Astrocyte (in vitro differentiated cells and primary cell): Measurements from ENCODE around the gene ILRUN. TPM values are rescaled to one million over a fixed set of nuclear protein-coding genes. Genes with fewer than 3 reads are reported as not detected.
"Not testable (repeated sequence)": the region's sequence is repeated elsewhere in the genome, so short reads cannot be mapped to it uniquely, and the experiment has no call there.

Experiments used
- DNase-seq: peaks from one replicate; pipeline ENCODE4 v3.0.0-alpha.2; 2010; ENCODE audit warnings: low read depth
- FAIRE-seq: peaks from 2 replicates; lab custom pipeline; 2011; peaks lifted over from hg19 to GRCh38; lab: Jason Lieb, UNC
- H2AFZ ChIP-seq: 2 replicates; pipeline ENCODE4 v1.6.0; 2012; ENCODE audit warnings: low read depth, low read length, inconsistent platforms
- H3K27ac ChIP-seq: 2 replicates; pipeline ENCODE4 v1.5.1; 2011; ENCODE audit warnings: low read depth, low read length, inconsistent platforms
- H3K27me3 ChIP-seq: 2 replicates; pipeline ENCODE4 v1.6.0; 2011; ENCODE audit warnings: low read length, inconsistent platforms; ENCODE audit not compliant: insufficient read depth
- H3K36me3 ChIP-seq: 2 replicates; pipeline ENCODE4 v1.5.1; 2011; ENCODE audit warnings: low read length, inconsistent platforms; ENCODE audit not compliant: insufficient read depth
- H3K4me1 ChIP-seq: 2 replicates; pipeline ENCODE4 v1.5.1; 2011; ENCODE audit warnings: low read length, inconsistent platforms; ENCODE audit not compliant: insufficient read depth
- H3K4me2 ChIP-seq: 2 replicates; pipeline ENCODE4 v1.6.0; 2012; ENCODE audit warnings: low read length, inconsistent platforms
- H3K4me3 ChIP-seq: 2 replicates; pipeline ENCODE4 v1.5.1; 2011; ENCODE audit warnings: low read depth, mild to moderate bottlenecking, low read length, inconsistent platforms; ENCODE audit not compliant: insufficient read depth
- H3K79me2 ChIP-seq: 2 replicates; pipeline ENCODE4 v1.6.0; 2012; ENCODE audit warnings: mild to moderate bottlenecking, low read length, inconsistent platforms; ENCODE audit not compliant: insufficient read depth
- H3K9ac ChIP-seq: 2 replicates; pipeline ENCODE4 v1.6.0; 2012; ENCODE audit warnings: mild to moderate bottlenecking, low read length, inconsistent platforms
- H3K9me3 ChIP-seq: 2 replicates; pipeline ENCODE4 v1.5.1; 2012; ENCODE audit warnings: low read depth, mild to moderate bottlenecking, low read length, inconsistent platforms; ENCODE audit not compliant: insufficient read depth
- H4K20me1 ChIP-seq: 2 replicates; pipeline ENCODE4 v1.6.0; 2012; ENCODE audit warnings: low read length, inconsistent platforms; ENCODE audit not compliant: insufficient read depth
- H3K27ac Mint-ChIP-seq: one replicate; pipeline ENCODE4 v1.8.0; 2021; ENCODE audit warnings: mild to moderate bottlenecking, mixed read lengths; ENCODE audit not compliant: unreplicated experiment
- H3K27me3 Mint-ChIP-seq: one replicate; pipeline ENCODE4 v1.8.0; 2021; ENCODE audit warnings: low read depth, mixed read lengths; ENCODE audit not compliant: unreplicated experiment
- H3K36me3 Mint-ChIP-seq: one replicate; pipeline ENCODE4 v1.8.0; 2021; ENCODE audit warnings: low read depth, mixed read lengths; ENCODE audit not compliant: unreplicated experiment
- H3K4me1 Mint-ChIP-seq: one replicate; pipeline ENCODE4 v1.8.0; 2021; ENCODE audit warnings: low read depth, mixed read lengths; ENCODE audit not compliant: unreplicated experiment
- H3K4me3 Mint-ChIP-seq: one replicate; pipeline ENCODE4 v1.8.0; 2021; ENCODE audit warnings: mild to moderate bottlenecking, moderate library complexity, mixed read lengths; ENCODE audit not compliant: unreplicated experiment
- H3K9me3 Mint-ChIP-seq: one replicate; pipeline ENCODE4 v1.8.0; 2021; ENCODE audit warnings: mild to moderate bottlenecking, mixed read lengths; ENCODE audit not compliant: unreplicated experiment
- EZH2 ChIP-seq: IDR thresholded peaks from 2 replicates; pipeline ENCODE4 v1.6.1; 2012; ENCODE audit warnings: mild to moderate bottlenecking, low read length, inconsistent platforms; ENCODE audit not compliant: insufficient read depth
- total RNA-seq: library from RNA; stranded (reverse); gene quantifications from 2 replicates; pipeline ENCODE4 v1.2.1, GENCODE V29; 2021
- TF ChIP-seq, protein P1 (sequence below): IDR thresholded peaks from 2 replicates; pipeline ENCODE4 v1.5.1; 2011; ENCODE audit warnings: low read depth, mild to moderate bottlenecking, inconsistent platforms, low read length, moderate library complexity; ENCODE audit not compliant: insufficient read depth

Gene ILRUN
- total RNA-seq, 1 donor from 2014 or later: 63.3 TPM

DNA sequence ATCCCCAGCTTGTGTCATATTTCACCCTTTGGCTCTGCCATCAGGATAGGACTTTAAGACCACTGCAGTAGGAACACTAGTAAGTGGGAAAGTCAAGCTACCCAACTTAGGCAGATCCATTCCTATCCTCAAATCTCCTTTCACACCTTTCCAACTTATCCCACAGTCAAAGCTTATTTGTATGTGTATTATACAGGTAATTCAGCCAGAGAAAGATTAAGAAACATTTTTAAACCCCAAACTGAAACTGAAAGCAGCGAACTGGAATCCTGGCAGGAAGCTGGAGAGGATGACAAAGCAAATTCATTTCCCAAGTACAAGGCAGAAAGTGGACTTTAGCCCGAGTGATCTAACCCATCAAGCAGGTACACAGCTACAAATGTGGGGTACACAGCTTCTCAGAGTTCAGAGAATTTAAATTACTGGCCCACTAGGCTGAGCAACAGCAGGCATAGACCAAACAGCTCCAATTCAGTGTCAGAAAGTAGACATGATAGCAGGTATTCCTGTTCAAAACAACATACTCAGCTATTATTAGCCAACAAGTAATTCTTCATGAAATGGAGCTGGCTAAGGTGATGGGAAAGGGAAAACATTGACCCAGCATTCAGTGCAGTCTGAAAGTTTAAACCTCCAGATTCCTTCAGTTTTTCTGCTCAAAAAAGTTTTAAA is 39.1 kb downstream of the ILRUN start:
- Histone ChIP-seq H3K9ac (peak overlapping the region; percentile 76), H3K9me3 (no peaks in the 10 kb centered on the region), H3K4me1 (peaks cover 20% of the 10 kb centered on the region), H3K4me3 (peak overlapping the region; percentile 63), H3K27ac (peak overlapping the region; percentile 91), H4K20me1 (no peaks in the 10 kb centered on the region), H3K27me3 (no peaks in the 10 kb centered on the region), H3K4me2 (peak overlapping the region; percentile 87), H2AFZ (peak overlapping the region; percentile 43), H3K36me3 (peaks cover 3% of the 10 kb centered on the region), H3K79me2 (peaks cover 67% of the 10 kb centered on the region)
- Mint-ChIP-seq H3K27ac (peak overlapping the region; percentile 88), H3K36me3 (peaks cover 3% of the 10 kb centered on the region), H3K4me3 (peak overlapping the region; percentile 73), H3K9me3 (no peaks in the 10 kb centered on the region), H3K27me3 (no peaks in the 10 kb centered on the region), H3K4me1 (peaks cover 24% of the 10 kb centered on the region)
- peak; percentile 83 for DNase-seq
- TF ChIP-seq EZH2: no peak
- TF ChIP-seq, protein P1, sequence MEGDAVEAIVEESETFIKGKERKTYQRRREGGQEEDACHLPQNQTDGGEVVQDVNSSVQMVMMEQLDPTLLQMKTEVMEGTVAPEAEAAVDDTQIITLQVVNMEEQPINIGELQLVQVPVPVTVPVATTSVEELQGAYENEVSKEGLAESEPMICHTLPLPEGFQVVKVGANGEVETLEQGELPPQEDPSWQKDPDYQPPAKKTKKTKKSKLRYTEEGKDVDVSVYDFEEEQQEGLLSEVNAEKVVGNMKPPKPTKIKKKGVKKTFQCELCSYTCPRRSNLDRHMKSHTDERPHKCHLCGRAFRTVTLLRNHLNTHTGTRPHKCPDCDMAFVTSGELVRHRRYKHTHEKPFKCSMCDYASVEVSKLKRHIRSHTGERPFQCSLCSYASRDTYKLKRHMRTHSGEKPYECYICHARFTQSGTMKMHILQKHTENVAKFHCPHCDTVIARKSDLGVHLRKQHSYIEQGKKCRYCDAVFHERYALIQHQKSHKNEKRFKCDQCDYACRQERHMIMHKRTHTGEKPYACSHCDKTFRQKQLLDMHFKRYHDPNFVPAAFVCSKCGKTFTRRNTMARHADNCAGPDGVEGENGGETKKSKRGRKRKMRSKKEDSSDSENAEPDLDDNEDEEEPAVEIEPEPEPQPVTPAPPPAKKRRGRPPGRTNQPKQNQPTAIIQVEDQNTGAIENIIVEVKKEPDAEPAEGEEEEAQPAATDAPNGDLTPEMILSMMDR: no peak
- no peak for FAIRE-seq

DNA sequence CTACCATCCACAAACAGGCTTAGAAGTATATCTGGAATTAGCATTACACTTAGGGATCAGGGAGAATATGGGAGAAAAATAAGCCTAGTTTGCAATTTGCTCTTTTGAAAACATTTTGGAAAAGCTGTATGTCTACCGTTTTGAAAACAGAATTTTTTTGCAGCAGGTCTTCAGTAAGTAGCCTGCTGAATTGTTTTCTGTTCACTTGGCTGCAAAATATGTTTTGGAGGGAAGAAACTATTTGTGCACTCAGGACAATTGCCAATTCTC is 39.6 kb downstream of the ILRUN start:
- peak overlapping the region; percentile 91 for H3K27ac ChIP-seq
- no peaks in the 10 kb centered on the region for H3K27me3 Mint-ChIP-seq
- H3K4me2 ChIP-seq: peak overlapping the region; percentile 87
- peak overlapping the region; percentile 43 for H2AFZ ChIP-seq
- H3K4me3 ChIP-seq: peak overlapping the region; percentile 63
- H4K20me1 ChIP-seq: no peaks in the 10 kb centered on the region
- no peaks in the 10 kb centered on the region for H3K27me3 ChIP-seq
- H3K9ac ChIP-seq: peak overlapping the region; percentile 76
- H3K4me3 Mint-ChIP-seq: peak overlapping the region; percentile 73
- peaks cover 24% of the 10 kb centered on the region for H3K4me1 Mint-ChIP-seq
- FAIRE-seq (no peak), DNase-seq (peak; percentile 76)
- peaks cover 64% of the 10 kb centered on the region for H3K79me2 ChIP-seq
- TF ChIP-seq, protein P1: no peak
- TF ChIP-seq EZH2: no peak
- H3K27ac Mint-ChIP-seq: peak overlapping the region; percentile 88
- H3K36me3 ChIP-seq: peaks cover 3% of the 10 kb centered on the region
- peaks cover 6% of the 10 kb centered on the region for H3K36me3 Mint-ChIP-seq
- no peaks in the 10 kb centered on the region for H3K9me3 Mint-ChIP-seq
- H3K9me3 ChIP-seq: no peaks in the 10 kb centered on the region
- H3K4me1 ChIP-seq: peaks cover 20% of the 10 kb centered on the region

DNA sequence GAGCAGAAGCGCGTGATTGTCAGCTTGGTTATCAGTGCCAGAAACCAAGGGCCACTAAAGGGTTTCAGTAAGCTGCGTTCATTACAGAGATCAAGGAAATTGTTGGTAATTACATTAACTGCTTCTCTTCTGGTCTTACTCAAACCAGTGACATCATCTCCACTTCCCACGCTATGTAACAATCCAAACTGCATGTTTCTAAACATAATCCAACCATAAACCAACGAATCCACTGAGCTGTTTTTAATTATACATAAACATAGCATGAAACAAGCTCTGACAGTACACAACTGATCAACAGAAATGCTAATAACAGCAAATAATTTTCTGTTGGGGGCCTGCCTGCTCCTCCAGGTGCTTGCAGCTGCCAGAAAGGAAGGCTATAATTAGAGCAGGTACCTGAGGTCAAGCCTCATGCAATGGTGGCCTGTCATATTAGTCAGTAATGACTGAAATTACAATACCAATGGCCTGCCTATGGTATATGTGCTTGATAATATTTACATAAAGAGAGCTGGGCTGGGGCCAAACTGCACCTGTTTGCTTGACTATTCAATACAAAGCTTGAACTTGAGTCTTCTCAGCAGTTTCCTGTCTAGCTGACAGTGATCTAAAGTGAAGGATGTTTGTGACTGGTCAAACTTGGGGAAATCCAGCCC is 40.1 kb downstream of the ILRUN start:
- H2AFZ ChIP-seq: no peak overlapping the region
- no peak for FAIRE-seq
- H3K4me3 ChIP-seq: peak overlapping the region; percentile 63
- no peaks in the 10 kb centered on the region for H4K20me1 ChIP-seq
- Mint-ChIP-seq H3K36me3 (peaks cover 6% of the 10 kb centered on the region), H3K27me3 (no peaks in the 10 kb centered on the region), H3K27ac (peak overlapping the region; percentile 88), H3K4me3 (no peak overlapping the region), H3K4me1 (peaks cover 24% of the 10 kb centered on the region), H3K9me3 (no peaks in the 10 kb centered on the region)
- DNase-seq: peak; percentile 73
- peak overlapping the region; percentile 91 for H3K27ac ChIP-seq
- no peak for TF ChIP-seq EZH2
- TF ChIP-seq, protein P1: no peak
- peak overlapping the region; percentile 87 for H3K4me2 ChIP-seq
- peaks cover 63% of the 10 kb centered on the region for H3K79me2 ChIP-seq
- H3K36me3 ChIP-seq: peaks cover 3% of the 10 kb centered on the region
- H3K9me3 ChIP-seq: no peaks in the 10 kb centered on the region
- peak overlapping the region; percentile 76 for H3K9ac ChIP-seq
- H3K27me3 ChIP-seq: no peaks in the 10 kb centered on the region
- H3K4me1 ChIP-seq: peaks cover 20% of the 10 kb centered on the region

DNA sequence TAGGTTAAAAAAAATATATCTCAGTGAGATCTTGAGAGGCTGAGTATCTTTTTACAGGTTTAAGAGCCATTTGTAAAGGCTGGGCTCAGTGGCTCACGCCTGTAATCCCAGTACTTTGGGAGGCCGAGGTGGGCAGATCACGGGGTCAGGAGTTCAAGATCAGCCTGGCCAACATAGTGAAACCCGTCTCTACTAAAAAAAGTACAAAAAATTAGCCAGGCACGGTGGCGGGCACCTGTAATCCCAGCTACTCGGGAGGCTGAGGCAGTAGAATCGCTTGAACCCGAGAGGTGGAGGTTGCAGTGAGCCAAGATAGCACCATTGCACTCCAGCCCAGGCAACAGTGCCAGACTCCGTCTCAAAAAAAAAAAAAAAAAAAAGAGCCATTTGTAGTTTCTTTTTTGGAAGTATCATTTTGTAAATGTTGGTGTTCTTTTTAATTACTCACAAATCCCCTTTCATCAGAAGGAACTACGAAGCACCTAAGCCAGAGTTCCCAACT is 40.6 kb downstream of the ILRUN start:
- H3K27me3 ChIP-seq, H3K36me3 ChIP-seq, H3K4me3 ChIP-seq, H3K4me3 Mint-ChIP-seq, FAIRE-seq, H4K20me1 ChIP-seq, H3K36me3 Mint-ChIP-seq, H3K9me3 Mint-ChIP-seq, H3K27me3 Mint-ChIP-seq, H2AFZ ChIP-seq, H3K9me3 ChIP-seq, DNase-seq: not testable (repeated sequence)
- peak overlapping the region; percentile 91 for H3K27ac ChIP-seq
- peaks cover 26% of the 10 kb centered on the region for H3K4me1 Mint-ChIP-seq
- peak overlapping the region; percentile 76 for H3K9ac ChIP-seq
- H3K27ac Mint-ChIP-seq: peak overlapping the region; percentile 88
- peaks cover 57% of the 10 kb centered on the region for H3K79me2 ChIP-seq
- peaks cover 20% of the 10 kb centered on the region for H3K4me1 ChIP-seq
- H3K4me2 ChIP-seq: peak overlapping the region; percentile 87
